ENCODE data around the gene SMYD3.

SMYD3 gene

DNA sequence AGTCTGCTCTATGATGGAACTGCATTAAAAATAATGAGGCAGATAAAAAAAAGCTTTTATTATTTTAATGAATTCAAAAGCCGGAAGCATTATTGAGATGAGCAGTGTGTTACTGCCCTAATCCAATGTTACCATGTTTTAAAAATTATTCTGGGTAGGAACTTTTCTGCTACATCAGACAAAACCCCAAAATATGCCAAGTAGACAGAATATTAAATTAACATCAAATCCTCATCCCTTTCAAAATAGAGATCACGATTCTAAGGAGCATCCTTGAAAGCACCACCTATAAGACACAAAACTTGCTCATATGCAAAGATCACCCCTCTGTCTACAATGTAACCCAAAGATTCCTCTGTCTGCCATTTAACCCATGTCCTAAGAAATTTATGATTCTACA lies 357.5 kb downstream of the SMYD3 start:
- no peaks in the 10 kb centered on the region for H3K4me1 Mint-ChIP-seq (ENCODE audit: low read depth)
- H3K36me3 Mint-ChIP-seq: peaks cover 26% of the 10 kb centered on the region
- H3K27me3 Mint-ChIP-seq: no peaks in the 10 kb centered on the region
- H3K4me3 Mint-ChIP-seq: no peak overlapping the region
- H3K27ac Mint-ChIP-seq: no peak overlapping the region
- H3K9me3 Mint-ChIP-seq (ENCODE audit: low read depth): no peaks in the 10 kb centered on the region

DNA sequence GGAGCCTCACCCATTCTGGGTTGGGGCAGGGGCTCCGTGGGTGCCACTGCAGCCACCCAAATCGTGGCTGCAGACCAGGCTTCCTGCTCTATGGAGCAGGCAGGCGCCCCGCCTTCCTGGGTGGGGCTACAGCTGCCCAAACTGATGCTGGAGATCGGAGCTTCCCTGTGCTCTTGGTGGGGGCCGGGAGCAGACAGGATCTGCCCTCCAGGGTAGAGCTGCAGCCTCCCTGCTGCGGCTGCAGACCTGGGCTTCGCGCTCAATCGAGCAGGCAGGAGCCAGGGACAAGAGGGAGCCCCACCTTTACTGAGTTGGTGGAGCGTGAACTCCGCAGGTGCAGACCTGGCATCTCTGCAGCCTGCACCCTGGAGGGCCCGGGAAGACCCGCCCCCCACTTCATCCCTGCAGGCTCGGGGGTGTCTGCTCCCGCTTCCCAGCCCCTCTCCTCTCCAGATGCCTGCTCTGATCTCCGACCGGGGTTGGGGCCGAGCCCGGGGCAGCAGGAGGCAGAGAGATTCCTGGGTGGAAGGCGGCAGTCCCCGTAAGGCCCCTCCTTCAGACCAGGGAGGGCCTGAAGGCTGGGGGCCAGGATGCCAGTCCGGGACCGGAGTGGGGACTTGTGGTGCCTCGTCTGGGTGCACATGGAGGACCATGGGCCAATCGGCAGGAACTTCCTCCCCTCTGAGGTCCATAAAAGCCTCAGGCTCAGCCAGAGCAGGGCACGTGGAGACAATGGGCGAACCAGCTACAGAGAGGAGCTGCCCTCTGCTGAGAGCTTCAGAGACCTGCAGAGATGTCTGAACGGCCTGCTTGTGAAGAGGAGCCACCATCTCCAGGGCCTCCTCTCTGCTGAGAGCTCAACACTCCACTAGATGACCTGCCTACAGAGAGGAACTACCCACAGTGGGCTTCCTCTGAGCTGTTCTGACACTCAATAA lies 359.3 kb downstream of the SMYD3 start:
- Mint-ChIP-seq H3K36me3 (peaks cover 22% of the 10 kb centered on the region), H3K27me3 (no peaks in the 10 kb centered on the region), H3K4me1 (ENCODE audit: low read depth) (no peaks in the 10 kb centered on the region), H3K4me3 (no peak overlapping the region), H3K9me3 (ENCODE audit: low read depth) (no peaks in the 10 kb centered on the region), H3K27ac (no peak overlapping the region)

DNA sequence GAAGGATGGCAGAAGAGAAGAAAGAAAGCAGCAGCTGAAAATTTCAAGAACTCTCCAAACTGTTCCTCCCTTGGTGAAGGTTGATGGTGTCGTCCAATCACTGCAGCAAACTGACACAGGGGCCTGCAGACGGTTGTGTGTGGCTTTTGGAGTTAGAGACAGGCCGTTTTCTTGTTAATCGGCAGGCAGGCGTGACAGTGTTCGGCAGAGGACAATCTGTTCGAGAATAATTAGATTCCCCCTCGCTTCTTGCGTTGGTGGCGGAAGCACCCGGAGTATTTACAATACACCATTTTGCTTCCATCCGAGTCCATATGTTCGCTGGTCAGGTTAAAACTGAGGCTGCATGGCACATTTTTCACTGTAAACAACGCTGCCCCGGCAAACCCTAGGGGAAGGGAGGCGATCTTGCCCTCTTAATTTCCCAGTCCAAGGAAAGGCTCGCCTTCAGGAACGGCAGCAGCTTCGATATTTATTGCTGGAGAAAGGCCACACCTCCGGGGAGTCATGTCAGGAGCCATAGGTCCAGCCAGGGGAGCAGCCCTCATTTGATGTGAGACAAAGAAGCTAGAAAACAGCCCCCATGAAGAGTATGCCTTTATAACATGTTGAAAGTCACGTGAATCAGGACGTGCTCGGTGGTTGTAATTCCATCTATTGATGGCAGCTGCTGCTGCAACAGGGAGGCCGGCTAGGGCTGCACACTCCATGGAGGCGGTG lies 360.1 kb downstream of the SMYD3 start:
- Mint-ChIP-seq H3K36me3 (peaks cover 17% of the 10 kb centered on the region), H3K4me1 (ENCODE audit: low read depth) (no peaks in the 10 kb centered on the region), H3K4me3 (no peak overlapping the region)

DNA sequence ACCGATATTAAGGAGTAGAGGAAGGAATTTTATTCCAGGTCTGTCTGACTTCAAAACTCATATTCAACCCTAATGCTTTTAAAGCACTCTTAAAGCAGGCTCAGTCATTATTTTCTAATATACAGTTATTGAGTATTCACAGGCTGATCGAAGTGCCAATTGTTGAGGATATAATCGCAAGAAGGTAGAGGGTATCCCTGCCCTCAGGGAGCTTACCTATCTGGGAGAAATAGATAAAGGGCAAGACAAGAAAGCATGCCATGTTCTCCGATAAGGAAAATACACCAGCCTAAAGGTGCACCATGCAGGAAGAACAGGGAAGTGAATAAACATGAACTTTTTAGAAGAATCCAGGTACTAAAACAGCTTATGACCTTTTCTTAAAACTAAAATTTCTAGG lies 361.2 kb downstream of the SMYD3 start:
- Mint-ChIP-seq H3K4me3 (no peak overlapping the region), H3K27me3 (no peaks in the 10 kb centered on the region), H3K27ac (no peak overlapping the region), H3K4me1 (ENCODE audit: low read depth) (no peaks in the 10 kb centered on the region), H3K9me3 (ENCODE audit: low read depth) (no peaks in the 10 kb centered on the region), H3K36me3 (peaks cover 17% of the 10 kb centered on the region)

More for the DNA sequence above, 360.1 kb downstream of the SMYD3 start:
- H3K27me3 Mint-ChIP-seq: no peaks in the 10 kb centered on the region
- H3K9me3 Mint-ChIP-seq (ENCODE audit: low read depth): no peaks in the 10 kb centered on the region
- no peak overlapping the region for H3K27ac Mint-ChIP-seq

DNA sequence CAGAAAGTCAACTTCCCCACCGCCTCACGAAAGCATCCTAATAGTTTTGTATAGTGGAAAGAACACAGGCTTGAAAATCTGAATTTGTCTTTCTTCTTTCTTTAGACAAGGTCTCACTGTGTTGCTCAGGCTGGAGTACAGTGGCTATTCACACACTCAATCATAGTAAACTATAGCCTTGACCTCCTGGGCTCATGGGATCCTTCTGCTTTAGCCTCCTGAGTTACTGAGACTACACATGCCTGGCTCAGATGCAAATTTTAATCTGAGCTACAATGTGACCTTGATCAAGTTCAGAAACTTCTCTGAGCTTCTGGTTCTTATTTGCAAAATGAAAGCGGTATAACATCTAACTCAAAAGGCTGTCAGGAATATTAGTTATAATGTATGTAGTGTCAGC lies 362.1 kb downstream of the SMYD3 start:
- H3K4me3 Mint-ChIP-seq: no peak overlapping the region
- H3K27ac Mint-ChIP-seq: no peak overlapping the region
- no peaks in the 10 kb centered on the region for H3K27me3 Mint-ChIP-seq
- H3K36me3 Mint-ChIP-seq: peaks cover 20% of the 10 kb centered on the region
- H3K4me1 Mint-ChIP-seq (ENCODE audit: low read depth): no peaks in the 10 kb centered on the region
- H3K9me3 Mint-ChIP-seq (ENCODE audit: low read depth): no peaks in the 10 kb centered on the region

DNA sequence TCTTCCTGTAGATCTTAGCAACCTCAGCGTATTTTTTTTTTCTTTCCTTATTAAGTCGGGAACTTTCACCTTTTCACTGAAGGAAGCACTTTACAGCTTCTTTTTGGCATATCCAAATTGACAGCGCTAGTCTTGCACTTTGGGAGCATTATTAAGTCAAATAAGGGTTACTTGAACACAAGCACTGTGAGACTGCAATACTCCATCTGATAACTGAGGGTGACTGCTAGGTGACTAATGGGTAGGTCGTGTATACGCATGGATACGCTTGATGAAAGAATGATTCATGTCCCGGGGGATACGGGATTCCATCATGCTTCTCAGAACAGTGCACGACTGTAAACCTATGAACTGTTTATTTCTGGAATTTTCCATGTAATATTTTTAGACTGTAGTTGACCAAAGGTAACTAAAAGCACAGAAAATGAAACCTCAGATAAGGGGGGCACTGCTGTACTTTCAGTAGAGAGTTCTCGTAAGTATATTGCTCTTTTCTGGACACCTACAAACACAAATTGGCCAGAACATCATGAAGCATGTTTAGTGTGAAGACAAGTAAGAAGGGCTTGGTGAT lies 364.7 kb downstream of the SMYD3 start:
- H3K36me3 Mint-ChIP-seq: peaks cover 20% of the 10 kb centered on the region
- H3K27me3 Mint-ChIP-seq: no peaks in the 10 kb centered on the region
- no peak overlapping the region for H3K27ac Mint-ChIP-seq
- peaks cover 4% of the 10 kb centered on the region for H3K4me1 Mint-ChIP-seq (ENCODE audit: low read depth)
- no peak overlapping the region for H3K4me3 Mint-ChIP-seq
- no peaks in the 10 kb centered on the region for H3K9me3 Mint-ChIP-seq (ENCODE audit: low read depth)

DNA sequence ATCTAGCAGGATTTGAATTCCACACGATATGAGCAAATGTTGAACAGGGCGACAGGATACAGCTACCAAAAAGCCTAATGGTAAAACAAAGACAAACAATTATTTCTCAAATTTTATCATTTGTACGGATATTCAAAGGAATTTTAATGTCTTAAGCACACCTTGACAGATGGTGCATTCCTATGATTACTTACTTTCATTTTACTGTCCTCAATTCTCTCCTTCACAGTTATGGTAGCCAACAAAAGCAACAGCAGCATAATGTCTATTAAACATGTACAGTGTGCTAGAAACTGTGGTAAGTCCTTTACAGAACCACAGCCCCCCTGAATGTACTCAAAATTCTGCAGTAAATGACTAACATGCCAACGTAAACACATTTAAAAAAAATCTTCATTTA lies 365.8 kb downstream of the SMYD3 start:
- Mint-ChIP-seq H3K9me3 (ENCODE audit: low read depth) (no peaks in the 10 kb centered on the region), H3K27me3 (no peaks in the 10 kb centered on the region), H3K36me3 (peaks cover 19% of the 10 kb centered on the region), H3K4me1 (ENCODE audit: low read depth) (peaks cover 4% of the 10 kb centered on the region), H3K4me3 (no peak overlapping the region), H3K27ac (no peak overlapping the region)

DNA sequence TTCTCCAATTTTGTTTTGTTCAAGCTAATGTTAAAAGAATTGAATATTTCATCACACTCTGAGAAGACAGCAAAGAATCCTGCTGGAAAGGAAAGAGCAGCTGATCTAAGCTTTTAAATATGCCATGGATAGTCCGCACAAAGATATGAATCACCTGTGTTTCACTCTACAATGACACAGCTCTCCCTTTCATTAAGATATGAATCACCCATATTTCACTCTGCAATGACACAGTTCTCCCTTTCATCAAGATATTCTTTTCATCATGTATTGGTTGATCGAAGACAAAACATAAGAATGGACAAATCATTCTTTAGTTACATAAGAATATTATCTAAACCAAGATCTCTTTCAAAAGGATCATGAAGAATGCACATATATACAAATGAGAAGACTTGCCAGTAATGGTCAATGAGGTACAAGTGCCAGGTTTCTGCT lies 367.3 kb downstream of the SMYD3 start:
- Mint-ChIP-seq H3K9me3 (ENCODE audit: low read depth) (no peaks in the 10 kb centered on the region), H3K4me1 (ENCODE audit: low read depth) (peaks cover 4% of the 10 kb centered on the region), H3K27ac (no peak overlapping the region), H3K36me3 (peaks cover 13% of the 10 kb centered on the region), H3K27me3 (no peaks in the 10 kb centered on the region), H3K4me3 (no peak overlapping the region)

DNA sequence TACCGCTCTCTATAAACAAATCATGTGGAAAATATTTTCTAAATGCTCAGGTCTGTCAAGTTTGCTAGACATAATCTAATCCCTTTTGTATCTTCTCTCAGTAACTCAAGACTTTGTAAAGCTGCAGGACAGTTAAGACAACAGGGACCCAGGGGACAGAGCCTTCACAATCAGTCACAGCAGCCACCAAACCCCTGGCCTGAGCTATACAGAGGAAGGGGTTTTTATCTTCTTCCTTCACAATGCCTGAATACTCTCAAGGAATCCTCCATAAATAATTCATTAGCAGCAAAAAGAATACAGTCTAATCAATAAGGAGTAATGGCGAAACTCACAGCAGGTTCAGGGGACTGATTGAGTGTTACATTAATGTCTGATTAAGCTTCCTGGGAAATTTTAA lies 368.3 kb downstream of the SMYD3 start:
- Mint-ChIP-seq H3K27ac (no peak overlapping the region), H3K9me3 (ENCODE audit: low read depth) (no peaks in the 10 kb centered on the region), H3K4me1 (ENCODE audit: low read depth) (peaks cover 4% of the 10 kb centered on the region), H3K36me3 (peaks cover 13% of the 10 kb centered on the region), H3K27me3 (no peaks in the 10 kb centered on the region), H3K4me3 (no peak overlapping the region)

DNA sequence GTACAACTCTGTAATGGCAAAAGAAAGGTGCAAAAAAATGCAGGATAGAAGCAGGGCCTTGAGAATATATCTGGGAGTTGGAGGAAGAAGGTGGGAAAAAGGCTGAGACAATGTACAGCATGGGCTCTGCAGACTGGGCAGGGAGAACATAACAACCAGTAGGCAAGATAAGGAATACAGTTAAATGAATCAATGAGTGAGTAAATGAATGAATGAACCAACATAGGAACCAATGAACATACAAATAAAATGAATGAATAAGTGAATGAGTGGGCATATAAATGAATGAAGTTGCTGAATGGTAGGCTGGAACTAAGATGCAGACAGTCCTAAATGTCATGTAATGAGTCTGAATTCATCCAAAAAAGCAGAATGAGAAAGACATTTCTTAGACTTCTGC lies 370.6 kb downstream of the SMYD3 start:
- Mint-ChIP-seq H3K4me3 (no peak overlapping the region), H3K4me1 (ENCODE audit: low read depth) (peaks cover 4% of the 10 kb centered on the region), H3K9me3 (ENCODE audit: low read depth) (no peaks in the 10 kb centered on the region), H3K27me3 (no peaks in the 10 kb centered on the region), H3K27ac (no peak overlapping the region), H3K36me3 (peaks cover 15% of the 10 kb centered on the region)

DNA sequence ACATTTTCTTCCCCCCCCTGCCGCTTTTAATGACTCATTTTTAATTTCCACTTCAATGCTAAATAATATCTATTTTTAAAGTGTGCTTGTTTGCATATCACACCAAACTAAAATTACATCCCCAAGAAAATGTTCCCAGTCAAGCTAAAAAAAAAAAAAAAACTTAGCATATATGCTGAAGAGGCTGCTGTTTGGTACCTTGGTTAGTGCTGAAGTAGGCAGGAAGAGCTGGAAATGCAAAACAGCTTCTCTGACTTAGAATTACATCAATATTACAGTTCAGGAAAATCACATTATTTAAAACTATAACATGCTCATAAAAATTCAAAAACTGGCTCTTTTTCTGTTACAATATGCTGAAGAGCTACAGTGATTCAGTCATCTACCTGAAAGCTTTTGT lies 372.3 kb downstream of the SMYD3 start:
- no peak overlapping the region for H3K27ac Mint-ChIP-seq
- no peaks in the 10 kb centered on the region for H3K27me3 Mint-ChIP-seq
- peaks cover 8% of the 10 kb centered on the region for H3K36me3 Mint-ChIP-seq
- peaks cover 3% of the 10 kb centered on the region for H3K4me1 Mint-ChIP-seq (ENCODE audit: low read depth)
- H3K4me3 Mint-ChIP-seq: no peak overlapping the region
- H3K9me3 Mint-ChIP-seq (ENCODE audit: low read depth): no peaks in the 10 kb centered on the region

DNA sequence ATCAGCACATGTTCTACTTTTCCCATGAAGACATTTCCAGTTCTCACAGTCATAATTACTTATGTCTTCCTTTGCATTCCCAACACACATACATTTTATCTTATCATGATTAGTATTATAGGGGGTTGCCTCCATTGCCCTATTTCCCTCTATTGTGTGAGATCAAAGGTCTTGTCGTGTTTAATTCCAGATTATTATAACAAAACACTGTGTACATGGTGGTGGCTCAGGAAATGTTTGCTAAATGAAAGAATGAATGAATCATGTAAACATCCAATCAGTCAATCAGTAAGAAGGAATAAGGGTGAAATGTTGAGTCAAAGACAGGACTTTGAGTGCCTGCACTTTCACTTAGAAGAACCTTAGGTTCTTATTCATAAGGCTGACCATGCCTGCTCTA lies 376.0 kb downstream of the SMYD3 start:
- Mint-ChIP-seq H3K4me3 (no peak overlapping the region), H3K27me3 (no peaks in the 10 kb centered on the region), H3K9me3 (ENCODE audit: low read depth) (no peaks in the 10 kb centered on the region), H3K27ac (no peak overlapping the region), H3K4me1 (ENCODE audit: low read depth) (no peaks in the 10 kb centered on the region), H3K36me3 (peaks cover 9% of the 10 kb centered on the region)

DNA sequence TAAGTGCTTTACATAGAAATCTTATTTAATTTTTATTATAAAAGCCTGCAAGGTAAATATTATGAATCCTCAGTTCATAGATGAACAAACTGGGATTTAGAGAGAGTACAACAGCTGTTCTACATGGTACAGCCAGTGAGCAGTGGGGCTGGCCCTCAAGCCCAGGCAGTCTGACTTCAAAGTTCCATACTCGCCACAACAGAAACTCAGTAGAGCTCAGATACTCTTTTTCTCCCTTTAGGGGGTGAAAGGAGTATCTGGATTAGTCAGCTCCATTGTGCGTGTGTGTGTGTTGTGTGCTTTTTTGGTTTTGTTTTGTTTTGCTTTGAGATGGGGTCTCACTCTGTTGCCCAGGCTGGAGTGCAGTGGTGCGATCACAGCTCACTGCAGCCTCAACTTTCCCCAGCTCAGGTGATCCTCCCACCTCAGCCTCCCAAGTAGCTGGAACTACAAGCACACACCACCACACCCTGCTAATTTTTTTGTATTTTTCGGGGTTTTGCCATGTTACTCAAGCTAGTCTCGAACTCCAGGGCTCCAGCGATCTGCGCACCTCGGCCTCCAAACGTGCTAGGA lies 378.5 kb downstream of the SMYD3 start:
- Mint-ChIP-seq H3K27me3 (no peaks in the 10 kb centered on the region), H3K4me3 (no peak overlapping the region), H3K9me3 (ENCODE audit: low read depth) (no peaks in the 10 kb centered on the region), H3K36me3 (peaks cover 9% of the 10 kb centered on the region), H3K4me1 (ENCODE audit: low read depth) (no peaks in the 10 kb centered on the region), H3K27ac (no peak overlapping the region)

DNA sequence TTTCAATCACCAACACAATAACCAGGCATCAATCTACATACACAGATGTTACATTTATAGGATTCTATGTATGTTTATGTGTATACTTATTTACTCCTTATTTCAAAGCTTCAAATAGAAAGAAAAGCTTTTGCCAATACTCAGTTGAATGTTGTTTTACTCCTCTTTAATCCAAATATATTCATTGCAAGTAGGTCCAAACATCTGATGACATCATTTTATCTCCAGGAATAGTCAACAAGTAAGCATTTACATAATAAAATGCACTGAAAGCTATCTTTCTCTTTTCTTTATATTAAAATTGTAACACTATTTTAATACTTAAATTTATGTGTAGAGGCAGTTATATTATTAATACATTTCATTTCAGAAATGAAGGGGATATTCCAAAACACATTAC lies 380.5 kb downstream of the SMYD3 start:
- no peaks in the 10 kb centered on the region for H3K4me1 Mint-ChIP-seq (ENCODE audit: low read depth)
- H3K36me3 Mint-ChIP-seq: peaks cover 10% of the 10 kb centered on the region
- no peaks in the 10 kb centered on the region for H3K27me3 Mint-ChIP-seq
- H3K4me3 Mint-ChIP-seq: no peak overlapping the region
- no peaks in the 10 kb centered on the region for H3K9me3 Mint-ChIP-seq (ENCODE audit: low read depth)
- H3K27ac Mint-ChIP-seq: no peak overlapping the region

DNA sequence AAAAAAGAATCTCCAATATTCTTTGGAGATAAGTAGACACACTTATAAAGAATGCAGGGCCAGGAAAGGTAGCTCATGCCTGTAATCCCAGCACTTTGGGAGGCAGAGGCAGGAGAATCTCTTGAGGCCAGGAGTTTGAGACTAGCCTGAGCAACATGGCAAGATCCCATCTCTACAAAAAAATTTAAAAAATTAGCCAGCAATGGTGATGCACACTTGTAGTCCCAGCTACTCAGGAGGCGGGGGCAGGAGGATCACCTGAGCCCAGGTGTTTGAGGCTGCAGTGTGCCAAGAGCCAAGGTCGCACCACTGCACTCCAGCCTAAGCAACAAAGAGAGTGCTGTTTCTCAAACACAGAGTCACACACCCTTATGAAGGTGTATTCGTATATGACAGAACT lies 385.0 kb downstream of the SMYD3 start:
- Mint-ChIP-seq H3K9me3 (ENCODE audit: low read depth) (no peaks in the 10 kb centered on the region), H3K27me3 (no peaks in the 10 kb centered on the region), H3K36me3 (peaks cover 13% of the 10 kb centered on the region), H3K4me1 (ENCODE audit: low read depth) (peaks cover 10% of the 10 kb centered on the region), H3K4me3 (no peak overlapping the region), H3K27ac (no peak overlapping the region)

All from activated naive CD8-positive, alpha-beta T cell (primary cell).